NCI-H1694 (cell line): ENCODE measurements around the gene DYNLL2.
A peak's percentile ranks its signal among the peaks of the same experiment; 100 is the strongest.
"Not testable (repeated sequence)": the region's sequence is repeated elsewhere in the genome, so short reads cannot be mapped to it uniquely, and the experiment has no call there.

Experiments
- DNase-seq: peaks from one replicate; lab custom pipeline; 2025; lab: John Stamatoyannopoulos, UW

Gene DYNLL2

GRCh38 chr17:58073266-58073665, 10.0 kb upstream of the DYNLL2 start:
- not testable (repeated sequence) for DNase-seq

GRCh38 chr17:58074406-58074805, 8.8 kb upstream of the DYNLL2 start:
- not testable (repeated sequence) for DNase-seq

DNA sequence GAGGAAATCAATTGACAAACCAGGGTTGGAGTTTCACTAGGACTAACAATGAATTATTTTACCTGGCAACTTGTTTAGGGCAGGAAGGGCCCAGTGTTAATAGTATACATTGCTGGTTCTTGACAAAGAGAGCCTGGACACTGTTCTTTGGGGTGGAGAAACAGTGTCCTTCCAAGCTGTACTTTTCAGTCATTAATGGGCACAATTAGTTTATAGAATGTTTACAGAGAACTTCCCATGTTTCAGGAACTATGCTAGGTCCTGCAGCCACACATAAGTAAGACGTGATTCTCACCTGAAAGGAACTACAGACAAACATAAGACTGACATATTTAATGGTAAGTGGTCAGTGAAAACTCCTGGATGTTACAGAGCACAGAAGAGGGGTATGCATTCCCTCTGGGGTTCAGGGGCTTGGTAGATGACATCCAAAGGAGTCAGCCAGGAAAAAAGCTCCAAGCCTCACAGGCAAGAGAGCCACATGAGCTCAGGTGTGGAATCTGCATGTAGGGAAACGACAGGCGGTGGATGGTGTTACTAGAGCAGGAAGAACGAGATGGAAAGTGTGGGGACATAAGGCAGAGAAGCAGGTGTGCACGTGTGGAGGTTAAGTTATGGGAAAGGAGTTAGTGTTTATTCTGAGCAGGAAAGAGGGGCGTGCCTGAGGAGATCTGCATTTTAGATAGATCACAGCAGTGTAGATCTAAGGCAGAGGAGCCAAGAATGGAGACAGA, 3.8 kb upstream of the DYNLL2 start:
- DNase-seq, result no peak

- no peak for DNase-seq
These were observed 1.4 kb upstream of the DYNLL2 start for GRCh38 chr17:58081646-58082340.

- no peak for DNase-seq
These were observed 814 bp upstream of the DYNLL2 start for GRCh38 chr17:58082341-58082869.

DNA sequence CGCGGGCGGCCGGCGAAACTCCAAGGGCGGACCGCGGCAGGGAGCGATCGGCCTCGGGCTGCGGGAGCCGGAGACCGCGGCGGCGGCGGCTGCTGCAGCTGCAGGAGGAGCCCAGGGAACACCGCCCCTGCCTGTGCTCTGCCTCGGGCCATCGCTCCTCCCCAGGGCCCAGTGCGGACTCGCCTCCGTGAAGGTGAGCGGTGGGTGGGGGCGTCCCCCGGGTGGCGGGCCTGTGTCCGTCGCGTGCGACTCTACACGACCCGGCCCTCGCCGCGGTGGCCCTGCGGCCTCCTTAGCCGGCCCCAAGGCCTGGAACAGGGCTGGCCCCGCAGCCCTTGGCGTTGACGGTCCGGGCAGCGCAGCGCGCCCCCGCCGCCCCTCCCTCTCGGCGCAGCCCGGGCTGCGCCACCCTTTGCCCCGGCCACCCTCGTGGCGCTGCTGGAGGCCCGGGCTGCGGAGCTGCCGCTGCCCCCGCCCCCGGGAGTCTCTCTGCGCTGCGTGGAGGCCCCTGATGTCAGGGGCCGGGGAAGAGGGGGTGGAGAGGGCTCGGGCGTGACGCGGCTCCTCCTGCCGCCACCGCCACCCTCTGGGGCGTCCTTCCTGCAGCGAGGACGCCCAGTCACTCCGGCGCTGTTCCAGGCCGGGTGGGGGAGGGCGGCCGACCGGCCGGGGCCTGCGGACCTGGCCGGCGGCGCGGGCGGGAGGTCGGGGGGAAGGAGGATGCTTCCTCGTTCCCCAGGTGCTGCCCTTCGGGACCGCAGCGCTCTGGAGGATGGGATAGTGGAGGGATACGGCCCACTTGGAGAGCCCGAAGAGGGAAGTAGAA, 485 bp downstream of the DYNLL2 start:
- no peak for DNase-seq

GRCh38 chr17:58084317-58084981, 1.2 kb downstream of the DYNLL2 start:
- peak; percentile 28 for DNase-seq

GRCh38 chr17:58085039-58085715, 2.0 kb downstream of the DYNLL2 start:
- DNase-seq, result no peak

- DNase-seq, result no peak
These were observed 3.7 kb downstream of the DYNLL2 start for GRCh38 chr17:58086953-58087352.

- no peak for DNase-seq
These were observed 5.4 kb downstream of the DYNLL2 start for GRCh38 chr17:58088624-58089023.

- DNase-seq, result no peak
These were observed 5.9 kb downstream of the DYNLL2 start for GRCh38 chr17:58089111-58089510.

DNA sequence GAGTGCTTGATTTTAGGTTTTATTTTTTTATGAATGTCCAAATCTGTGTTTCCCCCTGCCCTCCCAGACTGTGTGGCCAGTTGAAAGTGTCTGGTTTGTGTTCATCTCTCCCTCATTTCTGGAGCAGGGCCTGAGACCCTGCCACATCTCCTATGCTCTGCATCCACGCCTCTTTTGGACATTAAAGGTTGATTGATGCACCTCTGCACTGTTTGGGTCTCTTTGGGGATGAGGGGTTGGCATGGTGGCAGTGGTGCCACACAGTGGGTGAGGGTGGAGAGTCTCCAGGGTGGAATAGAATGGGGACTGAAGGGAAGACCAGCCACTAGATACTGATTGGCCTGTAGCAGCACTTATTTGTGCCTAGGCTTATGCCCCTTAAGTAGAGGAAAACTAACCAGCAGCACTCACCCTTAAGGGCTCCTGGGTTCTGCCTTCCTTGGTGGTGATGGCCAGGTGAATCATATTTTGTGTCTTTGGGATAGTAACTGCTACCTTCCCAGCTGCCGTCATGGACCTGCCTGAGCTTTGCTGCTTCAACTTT, 7.9 kb downstream of the DYNLL2 start:
- DNase-seq, result no peak

- DNase-seq, result no peak
These were observed 9.0 kb downstream of the DYNLL2 start for GRCh38 chr17:58092101-58092796.

DNA sequence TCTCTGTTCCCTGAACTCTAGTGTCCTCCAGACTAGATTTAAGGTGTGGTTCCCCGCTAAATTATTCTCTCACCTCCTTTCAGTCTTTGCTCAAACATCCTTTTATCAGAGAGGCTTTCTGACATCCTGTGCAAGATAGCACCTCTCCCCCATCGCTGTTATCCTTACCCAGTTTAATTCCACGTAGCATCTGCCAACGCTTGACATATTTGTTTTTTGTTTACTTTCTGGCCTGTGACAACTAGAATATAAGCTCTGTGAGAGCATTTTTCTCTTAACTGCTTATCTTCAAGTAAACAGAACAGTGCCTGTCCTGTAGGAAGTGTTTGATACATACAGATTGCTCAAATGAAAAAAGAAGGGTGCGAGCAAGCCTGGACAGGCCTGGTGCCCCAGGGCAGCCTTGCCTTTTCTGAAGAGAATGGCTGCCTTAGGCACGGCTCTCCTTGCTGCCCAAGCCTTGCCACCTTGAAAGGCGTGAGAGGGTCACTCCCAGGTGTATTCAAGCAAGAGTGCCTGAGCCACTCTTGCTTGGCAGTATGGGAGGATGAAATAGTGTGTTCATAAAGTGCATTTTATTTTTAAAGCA, 9.7 kb downstream of the DYNLL2 start:
- DNase-seq, result no peak

DNA sequence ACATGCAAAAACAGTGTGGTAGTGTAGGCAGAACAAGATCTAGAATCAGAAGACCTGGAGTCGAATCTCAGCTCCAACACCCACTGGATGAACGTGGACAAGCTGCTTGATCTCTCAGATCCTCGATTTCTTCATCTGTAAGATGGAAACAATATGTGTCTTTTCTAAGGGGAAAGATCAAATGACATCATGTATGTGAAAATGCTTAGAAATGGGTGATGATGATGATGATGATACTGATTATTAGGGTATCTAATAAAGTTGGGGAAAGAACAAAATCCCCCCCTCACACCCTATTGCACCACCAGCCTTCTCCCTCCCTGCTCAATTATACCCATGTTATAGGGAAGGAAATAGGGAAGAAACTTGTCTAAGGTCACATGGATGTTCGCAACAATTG, 10.9 kb downstream of the DYNLL2 start:
- no peak for DNase-seq

GRCh38 chr17:58096892-58097291, 13.7 kb downstream of the DYNLL2 start:
- no peak for DNase-seq

DNA sequence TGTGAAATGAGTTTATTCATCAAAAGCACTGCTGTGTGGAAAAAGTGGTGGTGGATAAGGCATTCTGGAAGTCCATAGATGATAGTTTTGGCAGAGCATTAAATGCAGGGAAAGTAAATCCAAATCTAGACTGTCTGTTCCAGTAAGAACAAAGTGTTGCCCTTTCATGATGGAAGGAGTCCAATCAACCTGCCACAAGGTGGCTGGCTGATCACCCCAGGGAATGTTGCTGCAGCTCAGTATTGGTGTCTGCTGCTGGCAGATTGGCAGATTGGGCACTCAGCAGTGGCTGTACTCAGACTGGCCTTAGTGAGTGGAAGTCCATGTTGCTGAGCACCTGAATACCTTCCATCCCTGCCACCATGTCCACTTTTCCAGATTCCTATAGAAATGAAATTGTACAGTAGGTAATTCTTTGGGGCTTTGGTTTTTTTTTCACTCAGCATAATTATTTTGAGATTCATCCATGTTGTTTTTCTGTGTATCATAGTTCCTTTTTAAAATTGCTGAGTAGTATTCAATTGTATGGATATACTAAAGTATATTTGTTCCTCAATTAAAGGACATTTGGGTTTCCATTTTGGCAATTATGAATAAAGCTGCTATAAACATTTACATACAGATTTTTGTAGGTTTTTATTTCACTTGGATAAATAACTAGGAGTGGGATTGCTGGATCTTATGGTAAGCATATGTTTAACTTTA, 14.3 kb downstream of the DYNLL2 start:
- no peak for DNase-seq

DNA sequence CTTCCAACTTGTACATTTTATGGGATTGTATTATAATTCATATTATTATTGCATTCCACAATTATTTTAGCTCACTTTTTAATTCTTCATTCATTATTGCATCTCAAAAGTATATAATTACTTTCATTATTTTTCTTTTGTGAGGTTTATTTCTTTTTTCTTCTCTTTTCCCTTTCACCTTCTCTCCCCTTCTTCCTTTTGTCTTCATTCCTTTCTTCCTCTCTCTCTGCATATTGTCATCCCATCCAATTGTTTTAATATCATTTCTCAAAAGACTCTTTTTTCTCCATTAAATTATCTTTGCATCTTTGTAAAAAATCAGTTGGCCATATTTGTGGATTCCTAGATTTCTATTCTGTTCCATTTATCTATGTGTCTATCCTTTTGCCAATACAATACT, 17.3 kb downstream of the DYNLL2 start:
- DNase-seq, result no peak

DNA sequence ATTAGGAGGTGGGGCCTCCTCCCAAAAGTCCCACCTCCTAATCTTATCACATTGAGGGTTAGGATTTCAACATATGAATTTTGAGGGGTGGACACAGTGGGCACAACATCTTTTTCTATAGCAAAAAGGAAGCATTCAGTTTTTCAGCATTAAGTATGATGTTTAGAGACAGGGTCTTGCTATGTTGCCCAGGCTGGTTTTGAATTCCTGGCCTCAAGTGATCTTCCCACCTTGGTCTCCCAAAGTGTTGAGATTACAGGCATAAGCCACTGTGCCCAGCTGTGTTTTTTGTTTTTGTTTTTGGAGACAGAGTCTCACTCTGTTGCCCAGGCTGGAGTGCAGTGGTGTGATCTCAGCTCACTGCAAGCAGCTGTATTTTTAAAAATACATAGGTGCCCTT, 18.7 kb downstream of the DYNLL2 start:
- DNase-seq, result not testable (repeated sequence)
